OCI-LY3 (cell line): ENCODE results near the gene MYOD1.

ENCODE experiments used
- H2AFZ ChIP-seq: fragments of 200-600, 300-600 bp; shearing (Covaris generic); 2 replicates; pipeline ENCODE4 v1.6.0; 2014; ENCODE audit warnings: antibody characterized with exemption, low read depth, low read length
- H3K27ac ChIP-seq: fragments of 200-600, 300-600 bp; sonication (generic); 2 replicates; pipeline ENCODE4 v1.5.1; 2014; ENCODE audit warnings: mild to moderate bottlenecking, low read length, moderate library complexity, mixed read lengths
- H3K27me3 ChIP-seq: fragments of 200-600, 300-600 bp; sonication (generic); 2 replicates; pipeline ENCODE4 v1.6.1; 2014; ENCODE audit warnings: low read depth, low read length, mixed read lengths
- H3K36me3 ChIP-seq: fragments of 200-600, 300-600 bp; sonication (generic); replicated peaks from 2 replicates; pipeline ENCODE3; 2014; ENCODE audit warnings: low read depth, low read length, mixed read lengths
- H3K4me1 ChIP-seq: fragments of 300-600, 200-600 bp; sonication (generic); 2 replicates; pipeline ENCODE4 v1.6.1; 2014; ENCODE audit warnings: low read length, mixed read lengths
- H3K4me2 ChIP-seq: fragments of 200-600, 300-600 bp; sonication (generic); 2 replicates; pipeline ENCODE4 v1.6.1; 2014; ENCODE audit warnings: low read length, mixed read lengths
- H3K4me3 ChIP-seq: fragments of 300-600, 200-600 bp; sonication (generic); 2 replicates; pipeline ENCODE4 v1.5.1; 2014; ENCODE audit warnings: antibody characterized with exemption, mild to moderate bottlenecking, low read length, moderate library complexity
- H3K79me2 ChIP-seq: fragments of 300-600, 200-600 bp; shearing (Covaris generic); 2 replicates; pipeline ENCODE4 v1.6.1; 2014; ENCODE audit warnings: mild to moderate bottlenecking, low read length, mixed read lengths
- H3K9ac ChIP-seq: fragments of 300-600, 200-600 bp; shearing (Covaris generic); 2 replicates; pipeline ENCODE4 v1.6.0; 2014; ENCODE audit warnings: mild to moderate bottlenecking, low read length, moderate library complexity
- H3K9me3 ChIP-seq: fragments of 200-600, 300-600 bp; shearing (Covaris generic); 2 replicates; pipeline ENCODE4 v1.6.1; 2014; ENCODE audit warnings: low read length, mixed read lengths; ENCODE audit not compliant: insufficient read depth
- H4K20me1 ChIP-seq: fragments of 200-600, 300-600 bp; sonication (generic); 2 replicates; pipeline ENCODE4 v1.6.1; 2016; ENCODE audit warnings: low read length, mixed read lengths; ENCODE audit not compliant: insufficient read depth
- EZH2phosphoT487 ChIP-seq: fragments of 200-600 bp; shearing (Covaris generic); IDR thresholded peaks from 2 replicates; pipeline ENCODE4 v1.6.1; 2018; ENCODE audit warnings: antibody characterized with exemption, mixed run types, low read depth
- TF ChIP-seq, protein P1 (sequence below): fragments of 200-600, 300-600 bp; sonication (generic); IDR thresholded peaks from 2 replicates; pipeline ENCODE4 v1.5.1; 2014; ENCODE audit warnings: antibody characterized with exemption, low read length, low read depth

MYOD1 gene

DNA sequence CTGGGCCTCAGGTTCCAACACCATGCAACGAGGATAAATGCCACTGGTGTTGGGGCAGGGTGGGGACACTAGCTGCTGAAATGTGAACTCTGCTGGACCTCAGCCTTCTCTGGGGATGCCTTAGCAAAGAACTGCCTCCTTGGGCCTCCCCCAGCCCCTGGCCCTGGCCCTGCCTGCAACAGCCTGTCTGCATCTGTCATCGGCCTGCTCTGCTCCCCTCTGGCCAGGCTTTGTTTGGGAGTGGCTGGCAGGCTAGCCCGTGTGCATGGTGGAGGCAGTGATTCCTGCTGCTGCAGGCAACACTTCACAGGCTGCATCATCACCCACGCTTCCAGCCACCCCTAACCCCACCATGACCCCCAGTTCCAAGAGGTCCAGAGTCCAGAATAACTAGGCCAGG, 11.5 kb upstream of the MYOD1 start:
- H3K27me3 ChIP-seq, result peaks cover 17% of the 10 kb centered on the region

DNA sequence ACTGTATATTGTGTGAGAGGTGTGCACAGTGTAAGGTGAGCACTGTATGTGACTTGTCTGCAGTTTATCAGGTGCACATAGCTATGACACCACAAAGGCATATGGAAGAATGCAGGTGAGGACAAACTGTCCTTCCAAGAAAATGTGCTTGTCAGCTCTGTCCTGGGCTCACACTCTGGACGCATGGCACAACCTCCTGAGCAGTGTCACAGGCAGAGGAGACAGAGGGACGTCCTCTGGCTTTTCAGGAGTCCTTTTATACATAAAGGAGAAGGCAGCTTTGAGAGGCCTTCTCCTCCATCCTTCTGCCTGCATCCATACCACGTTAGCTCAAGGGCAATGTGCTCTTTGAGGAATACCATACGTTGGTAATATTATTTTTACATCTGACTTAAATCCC, 7.5 kb upstream of the MYOD1 start:
- Histone ChIP-seq H3K79me2 (no peaks in the 10 kb centered on the region), H4K20me1 (no peaks in the 10 kb centered on the region), H3K4me3 (no peak overlapping the region), H3K4me2 (no peak overlapping the region), H2AFZ (no peak overlapping the region), H3K9ac (no peak overlapping the region), H3K4me1 (no peaks in the 10 kb centered on the region), H3K36me3 (no peaks in the 10 kb centered on the region), H3K27me3 (peaks cover 34% of the 10 kb centered on the region), H3K9me3 (no peaks in the 10 kb centered on the region), H3K27ac (no peak overlapping the region)
- TF ChIP-seq EZH2phosphoT487, result no peak
- TF ChIP-seq, protein P1, sequence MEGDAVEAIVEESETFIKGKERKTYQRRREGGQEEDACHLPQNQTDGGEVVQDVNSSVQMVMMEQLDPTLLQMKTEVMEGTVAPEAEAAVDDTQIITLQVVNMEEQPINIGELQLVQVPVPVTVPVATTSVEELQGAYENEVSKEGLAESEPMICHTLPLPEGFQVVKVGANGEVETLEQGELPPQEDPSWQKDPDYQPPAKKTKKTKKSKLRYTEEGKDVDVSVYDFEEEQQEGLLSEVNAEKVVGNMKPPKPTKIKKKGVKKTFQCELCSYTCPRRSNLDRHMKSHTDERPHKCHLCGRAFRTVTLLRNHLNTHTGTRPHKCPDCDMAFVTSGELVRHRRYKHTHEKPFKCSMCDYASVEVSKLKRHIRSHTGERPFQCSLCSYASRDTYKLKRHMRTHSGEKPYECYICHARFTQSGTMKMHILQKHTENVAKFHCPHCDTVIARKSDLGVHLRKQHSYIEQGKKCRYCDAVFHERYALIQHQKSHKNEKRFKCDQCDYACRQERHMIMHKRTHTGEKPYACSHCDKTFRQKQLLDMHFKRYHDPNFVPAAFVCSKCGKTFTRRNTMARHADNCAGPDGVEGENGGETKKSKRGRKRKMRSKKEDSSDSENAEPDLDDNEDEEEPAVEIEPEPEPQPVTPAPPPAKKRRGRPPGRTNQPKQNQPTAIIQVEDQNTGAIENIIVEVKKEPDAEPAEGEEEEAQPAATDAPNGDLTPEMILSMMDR, result no peak

More for the DNA sequence above, 11.5 kb upstream of the MYOD1 start:
- peaks cover 3% of the 10 kb centered on the region; the same call in 1 of the 2 replicates for H3K9me3 ChIP-seq
- no peaks in the 10 kb centered on the region for H3K79me2 ChIP-seq
- no peak overlapping the region for H2AFZ ChIP-seq
- H3K4me2 ChIP-seq, result no peak overlapping the region
- no peak overlapping the region for H3K9ac ChIP-seq
- H3K27ac ChIP-seq, result no peak overlapping the region
- H3K4me3 ChIP-seq, result no peak overlapping the region
- TF ChIP-seq EZH2phosphoT487, result no peak
- TF ChIP-seq, protein P1, result no peak
- H4K20me1 ChIP-seq, result no peaks in the 10 kb centered on the region
- H3K36me3 ChIP-seq, result no peaks in the 10 kb centered on the region
- no peaks in the 10 kb centered on the region for H3K4me1 ChIP-seq

DNA sequence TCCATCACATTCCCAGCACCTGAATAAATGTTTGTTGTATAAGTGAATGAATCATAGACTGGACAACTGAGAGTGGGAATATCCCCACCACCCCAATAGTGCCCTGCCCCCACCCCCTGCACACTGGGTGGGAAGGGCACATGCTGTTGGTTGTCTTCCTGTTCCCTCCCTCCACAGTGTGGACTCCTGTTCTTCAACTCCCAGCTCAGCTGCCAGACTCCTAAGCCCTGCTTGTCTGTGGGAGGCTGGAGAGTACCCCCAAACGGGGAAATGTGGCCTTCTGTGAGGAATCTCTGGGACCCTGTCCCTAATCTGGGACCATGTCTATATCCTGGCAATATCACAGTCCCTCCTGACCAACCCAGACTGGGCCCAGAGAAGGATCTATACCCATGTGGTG, 5.5 kb upstream of the MYOD1 start:
- Histone ChIP-seq H3K4me3 (no peak overlapping the region), H3K9me3 (no peaks in the 10 kb centered on the region), H2AFZ (no peak overlapping the region), H3K79me2 (no peaks in the 10 kb centered on the region), H4K20me1 (no peaks in the 10 kb centered on the region), H3K36me3 (no peaks in the 10 kb centered on the region), H3K27ac (no peak overlapping the region), H3K4me1 (no peaks in the 10 kb centered on the region), H3K9ac (no peak overlapping the region), H3K4me2 (no peak overlapping the region), H3K27me3 (peaks cover 39% of the 10 kb centered on the region)
- TF ChIP-seq, protein P1, result no peak
- TF ChIP-seq EZH2phosphoT487, result no peak

DNA sequence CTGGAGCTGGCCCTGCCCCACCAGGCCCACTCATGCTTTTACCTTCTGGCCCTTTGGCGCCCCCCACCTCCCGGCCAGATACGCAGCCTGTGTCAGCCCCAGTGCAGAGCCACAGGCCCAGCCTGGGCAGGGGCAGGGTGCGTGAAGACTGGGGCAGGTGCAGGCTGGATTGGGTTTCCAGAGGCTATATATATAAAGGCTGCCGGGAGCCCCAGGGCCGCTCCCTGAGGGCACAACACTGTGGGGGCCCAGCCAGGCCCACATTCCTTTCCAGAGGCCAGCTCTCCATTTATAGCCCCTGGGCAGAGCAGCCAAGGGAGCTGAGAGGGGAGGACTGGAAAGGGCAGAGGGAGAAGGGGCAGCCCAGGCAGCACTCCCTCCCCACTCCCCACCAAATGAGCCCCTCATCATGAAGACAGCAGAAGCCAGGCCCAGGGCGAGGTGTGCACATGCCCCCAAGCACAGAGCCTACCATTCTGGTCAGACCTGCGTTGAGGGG, 5.0 kb upstream of the MYOD1 start:
- TF ChIP-seq, protein P1, result no peak
- no peak for TF ChIP-seq EZH2phosphoT487
- Histone ChIP-seq H4K20me1 (no peaks in the 10 kb centered on the region), H3K27ac (no peak overlapping the region), H3K9me3 (no peaks in the 10 kb centered on the region), H3K9ac (no peak overlapping the region), H3K79me2 (no peaks in the 10 kb centered on the region), H2AFZ (no peak overlapping the region), H3K4me3 (no peak overlapping the region), H3K4me2 (no peak overlapping the region), H3K4me1 (no peaks in the 10 kb centered on the region), H3K36me3 (no peaks in the 10 kb centered on the region), H3K27me3 (peaks cover 39% of the 10 kb centered on the region)
